Embryonic facial prominence (tissue), 1 donor: ENCODE data around the gene HEMK1.

Experiments
- DNase-seq: peaks from one replicate; pipeline ENCODE4 v3.0.0-alpha.2; 2016; ENCODE audit errors: extremely low spot score

HEMK1 gene

DNA sequence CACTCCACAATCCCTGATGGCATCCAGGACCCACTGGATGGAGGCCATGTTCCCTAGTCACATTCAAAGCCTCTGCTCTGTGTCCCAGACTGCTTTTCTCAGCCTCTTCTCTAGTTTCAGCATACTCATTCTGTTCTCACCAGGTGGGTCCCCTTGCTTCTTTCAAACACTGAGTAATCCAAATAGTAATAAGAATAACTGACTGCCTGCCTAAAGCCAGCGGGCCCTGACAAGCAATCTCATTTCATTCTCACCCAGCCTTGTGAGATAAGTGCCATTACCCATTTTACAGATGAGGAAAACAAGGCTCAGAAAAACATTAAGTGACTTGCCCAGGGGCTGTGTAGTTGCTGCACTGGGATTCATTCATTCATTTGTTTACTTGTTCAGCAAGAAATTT, 73.1 kb downstream of the HEMK1 start:
- DNase-seq = no peak

- DNase-seq = no peak
Measured at GRCh38 chr3:50644561-50644960, 75.2 kb downstream of the HEMK1 start.

DNA sequence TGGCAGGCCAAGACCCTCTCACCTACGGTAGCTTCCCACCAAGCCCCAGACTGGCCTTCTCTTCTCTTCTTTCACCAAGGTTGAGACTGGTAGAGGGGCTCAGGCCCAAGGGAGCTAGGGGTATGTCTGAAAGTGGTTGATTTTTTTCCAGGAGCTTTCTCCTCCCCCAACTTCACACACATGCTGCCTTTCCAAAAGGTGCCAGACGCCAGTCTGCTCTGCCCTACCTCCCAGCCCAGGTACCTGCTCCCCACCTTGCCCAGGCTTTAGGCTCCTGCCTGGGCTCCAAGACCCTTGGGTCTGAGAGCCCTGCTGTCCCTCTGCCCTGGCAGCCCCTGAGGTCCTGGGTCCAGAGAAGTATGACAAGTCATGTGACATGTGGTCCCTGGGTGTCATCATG, 76.1 kb downstream of the HEMK1 start:
- no peak for DNase-seq
